Measurements from ENCODE around the gene JAG2. TPM values are rescaled to one million over a fixed set of nuclear protein-coding genes. Genes with fewer than 3 reads are reported as not detected.

JAG2 gene
- total and polyA plus RNA-seq, 8 donors: 10.1 to 34.2 (median 14.6) TPM

DNA sequence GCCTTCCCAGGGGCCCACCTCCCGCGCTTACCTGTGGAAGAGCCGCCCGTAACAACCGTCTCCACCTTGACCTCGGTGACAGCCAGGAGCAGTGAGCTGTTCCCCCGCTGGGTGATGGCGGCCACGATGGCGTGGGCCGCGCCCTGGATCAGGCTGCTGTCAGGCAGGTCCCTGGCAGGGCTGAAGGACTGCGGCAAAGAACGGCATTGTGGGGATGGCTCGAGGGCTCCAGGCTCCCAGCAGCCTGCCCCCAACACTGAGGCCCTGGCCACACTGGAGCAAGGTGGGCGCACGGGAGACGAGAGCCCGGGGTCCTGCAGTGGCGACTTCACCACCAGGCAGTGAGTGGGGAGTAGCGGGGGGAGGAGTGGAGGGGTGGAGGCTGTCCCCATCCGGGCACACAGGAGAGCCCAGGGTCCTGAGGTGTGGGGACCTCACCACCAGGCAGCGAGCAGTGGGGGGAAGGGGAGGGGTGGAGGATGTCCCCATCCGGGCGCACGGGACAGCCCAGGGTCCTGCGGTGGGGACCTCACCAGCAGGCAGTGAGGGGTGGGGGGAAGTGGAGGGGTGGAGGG, 25.0 kb downstream of the JAG2 start:
- intact Hi-C loops (cut with DNase I): no loop called here
- Histone ChIP-seq H3K4me3 (no peak overlapping the region), H3K9me3 (peaks cover 0 to 22% of the 10 kb centered on the region in 2 donors), H3K27ac (no peak overlapping the region), H3K4me1 (no peaks in the 10 kb centered on the region), H3K27me3 (no peaks in the 10 kb centered on the region), H3K36me3 (peaks cover 0 to 71% of the 10 kb centered on the region in 2 donors)
- TF ChIP-seq, protein P1, sequence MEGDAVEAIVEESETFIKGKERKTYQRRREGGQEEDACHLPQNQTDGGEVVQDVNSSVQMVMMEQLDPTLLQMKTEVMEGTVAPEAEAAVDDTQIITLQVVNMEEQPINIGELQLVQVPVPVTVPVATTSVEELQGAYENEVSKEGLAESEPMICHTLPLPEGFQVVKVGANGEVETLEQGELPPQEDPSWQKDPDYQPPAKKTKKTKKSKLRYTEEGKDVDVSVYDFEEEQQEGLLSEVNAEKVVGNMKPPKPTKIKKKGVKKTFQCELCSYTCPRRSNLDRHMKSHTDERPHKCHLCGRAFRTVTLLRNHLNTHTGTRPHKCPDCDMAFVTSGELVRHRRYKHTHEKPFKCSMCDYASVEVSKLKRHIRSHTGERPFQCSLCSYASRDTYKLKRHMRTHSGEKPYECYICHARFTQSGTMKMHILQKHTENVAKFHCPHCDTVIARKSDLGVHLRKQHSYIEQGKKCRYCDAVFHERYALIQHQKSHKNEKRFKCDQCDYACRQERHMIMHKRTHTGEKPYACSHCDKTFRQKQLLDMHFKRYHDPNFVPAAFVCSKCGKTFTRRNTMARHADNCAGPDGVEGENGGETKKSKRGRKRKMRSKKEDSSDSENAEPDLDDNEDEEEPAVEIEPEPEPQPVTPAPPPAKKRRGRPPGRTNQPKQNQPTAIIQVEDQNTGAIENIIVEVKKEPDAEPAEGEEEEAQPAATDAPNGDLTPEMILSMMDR (IDR thresholded peaks at IDR 0.05): no peak
- ATAC-seq: no peak
- peak in 2 of 4 donors; percentile 21 to 74 for DNase-seq

DNA sequence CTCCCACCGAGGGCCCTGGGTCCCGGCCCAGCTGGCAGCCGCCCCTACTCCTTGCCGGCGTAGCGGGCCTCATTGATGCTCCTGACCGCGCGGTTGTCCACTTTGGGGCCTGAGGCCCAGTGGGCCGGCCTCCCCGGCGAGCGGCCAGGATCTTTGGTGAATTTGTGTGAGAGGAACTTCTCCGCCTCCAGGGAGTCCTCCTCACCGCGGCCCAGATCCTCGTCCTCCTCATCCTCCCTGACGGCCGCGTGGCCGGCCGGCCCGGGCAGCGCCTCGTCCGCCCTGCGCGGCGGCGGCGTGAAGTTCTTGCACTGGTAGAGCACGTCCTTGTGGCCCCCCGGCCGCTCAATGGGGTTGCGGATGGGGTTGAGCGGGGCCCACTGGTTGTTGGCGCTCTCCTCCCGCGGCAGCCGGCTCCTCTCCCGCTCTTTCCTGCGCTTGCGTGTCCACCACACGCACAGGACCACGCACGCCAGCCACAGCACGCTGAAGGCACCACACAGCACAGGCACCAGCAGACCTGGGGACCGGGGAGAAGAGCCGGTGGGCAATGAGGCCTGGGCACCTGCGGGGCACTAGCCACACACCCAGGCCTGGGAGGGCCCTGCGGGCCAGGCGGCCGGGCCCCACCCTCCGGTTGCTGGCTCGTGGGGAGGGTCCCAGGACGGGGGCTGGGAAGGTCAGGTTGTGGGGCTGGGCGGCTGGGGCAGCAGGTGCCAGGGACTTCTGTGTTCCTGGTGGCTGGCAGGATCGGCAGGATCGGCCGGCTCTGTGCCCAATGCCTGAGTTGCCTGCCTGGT, 25.7 kb downstream of the JAG2 start:
- TF ChIP-seq, protein P1 (IDR thresholded peaks at IDR 0.05): no peak
- DNase-seq (peak in 2 of 4 donors; percentile 18 to 78), ATAC-seq (no peak)
- no peak overlapping the region for H3K27ac ChIP-seq
- H3K4me3 ChIP-seq: no peak overlapping the region
- no peaks in the 10 kb centered on the region for H3K27me3 ChIP-seq
- peaks cover 0 to 64% of the 10 kb centered on the region in 2 donors for H3K36me3 ChIP-seq
- H3K4me1 ChIP-seq: no peaks in the 10 kb centered on the region
- intact Hi-C loops (cut with DNase I): no loop called here
- H3K9me3 ChIP-seq: peaks cover 0 to 22% of the 10 kb centered on the region in 2 donors

DNA sequence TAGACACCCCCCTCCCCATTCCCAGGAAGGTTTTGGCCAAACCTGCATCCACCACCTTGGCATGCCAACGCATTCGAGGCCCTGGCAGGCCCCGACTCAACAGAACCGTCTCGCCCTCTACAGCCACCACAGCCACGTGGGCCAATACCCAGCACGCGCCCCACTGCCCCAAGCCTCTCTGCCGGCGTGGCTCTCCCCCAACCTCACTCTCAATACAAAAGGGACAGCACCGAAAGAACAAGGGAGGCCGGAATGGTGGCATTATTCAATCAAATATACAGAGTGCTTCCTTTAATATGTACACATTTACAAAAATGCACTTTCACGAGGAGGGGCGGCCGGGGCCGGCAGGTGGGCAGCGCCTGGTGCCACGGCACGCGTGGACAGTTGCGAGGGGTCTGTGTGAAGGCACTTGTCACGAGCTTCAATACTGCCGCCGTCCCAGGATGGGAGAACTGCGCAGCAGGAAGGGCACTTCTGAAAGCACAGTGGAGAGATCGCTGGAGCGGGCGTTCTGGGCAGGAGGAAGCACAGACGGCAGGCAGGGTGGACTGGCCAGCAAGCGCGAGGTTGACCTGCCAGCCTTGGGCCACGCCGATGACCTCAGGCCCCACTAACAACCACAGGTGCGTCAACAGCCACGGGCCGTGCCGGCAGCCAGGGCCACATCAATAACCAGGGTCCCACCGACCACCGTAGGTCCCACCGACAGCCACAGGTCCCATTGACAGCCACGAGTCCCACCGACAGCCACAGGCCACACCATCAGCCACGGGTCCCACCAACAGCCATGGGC, 26.9 kb downstream of the JAG2 start:
- Histone ChIP-seq H3K9me3 (peaks cover 0 to 22% of the 10 kb centered on the region in 2 donors), H3K4me3 (no peak overlapping the region), H3K4me1 (no peaks in the 10 kb centered on the region), H3K27me3 (no peaks in the 10 kb centered on the region), H3K36me3 (peaks cover 0 to 54% of the 10 kb centered on the region in 2 donors), H3K27ac (no peak overlapping the region)
- ATAC-seq (no peak), DNase-seq (peak in 2 of 4 donors; percentile 20 to 71)
- intact Hi-C loops (cut with DNase I): no loop called here
- TF ChIP-seq, protein P1 (IDR thresholded peaks at IDR 0.05): no peak

DNA sequence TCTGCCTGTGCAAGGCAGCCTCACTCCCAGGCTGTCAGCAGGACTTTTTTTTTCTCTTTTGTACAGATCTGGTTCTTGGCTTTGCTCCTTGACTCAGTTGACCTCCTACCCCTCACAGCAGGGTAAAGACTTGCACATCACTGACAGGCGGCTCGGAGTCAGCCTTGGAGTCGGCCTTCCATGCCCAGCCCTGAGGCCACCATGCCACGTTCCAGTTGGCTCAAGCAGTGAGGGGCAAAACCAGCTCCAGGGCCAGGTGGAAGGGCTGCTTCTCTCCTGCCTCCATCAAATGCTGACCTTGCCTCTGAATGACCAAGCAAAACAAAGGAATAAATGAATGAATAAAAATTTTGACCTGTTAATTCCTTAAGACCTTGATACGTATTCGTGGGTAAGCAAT, 27.6 kb downstream of the JAG2 start:
- TF ChIP-seq, protein P1 (IDR thresholded peaks at IDR 0.05): no peak
- ATAC-seq (no peak), DNase-seq (peak in 2 of 4 donors; percentile 14 to 47)
- Histone ChIP-seq H3K9me3 (peaks cover 0 to 22% of the 10 kb centered on the region in 2 donors), H3K27me3 (no peaks in the 10 kb centered on the region), H3K4me3 (no peak overlapping the region), H3K4me1 (no peaks in the 10 kb centered on the region), H3K36me3 (peaks cover 0 to 47% of the 10 kb centered on the region in 2 donors), H3K27ac (no peak overlapping the region)
- intact Hi-C loops (cut with DNase I): no loop called here
